Activated naive CD8-positive, alpha-beta T cell treated with anti-CD3 and anti-CD28 coated beads for 36 hours (primary cell): ENCODE results near the gene GAB4. TPM values are rescaled to one million over a fixed set of nuclear protein-coding genes. Genes with fewer than 3 reads are reported as not detected.

Experiments
- DNase-seq: peaks from one replicate; pipeline ENCODE4 v3.0.0; 2021
- H3K27ac Mint-ChIP-seq: one replicate; pipeline ENCODE4 v1.8.0; 2022; ENCODE audit warnings: mild to moderate bottlenecking, moderate library complexity, mixed read lengths
- H3K27me3 Mint-ChIP-seq: one replicate; pipeline ENCODE4 v1.8.0; 2022; ENCODE audit warnings: mild to moderate bottlenecking, mixed read lengths
- H3K36me3 Mint-ChIP-seq: one replicate; pipeline ENCODE4 v1.8.0; 2021; ENCODE audit warnings: mild to moderate bottlenecking, mixed read lengths
- H3K4me1 Mint-ChIP-seq: one replicate; pipeline ENCODE4 v1.8.0; 2021; ENCODE audit warnings: mixed read lengths
- H3K4me3 Mint-ChIP-seq: one replicate; pipeline ENCODE4 v1.8.0; 2022; ENCODE audit warnings: mild to moderate bottlenecking, moderate library complexity, mixed read lengths
- H3K9me3 Mint-ChIP-seq: one replicate; pipeline ENCODE4 v1.8.0; 2022; ENCODE audit warnings: mixed read lengths
- total RNA-seq, 2 experiments: library from RNA; stranded (reverse); gene quantifications; one replicate each; pipeline ENCODE4 v1.2.3, GENCODE V29; 2021

GAB4 gene
- total RNA-seq, 2 experiments from 2014 or later: 0.14 to 0.16 TPM

DNA sequence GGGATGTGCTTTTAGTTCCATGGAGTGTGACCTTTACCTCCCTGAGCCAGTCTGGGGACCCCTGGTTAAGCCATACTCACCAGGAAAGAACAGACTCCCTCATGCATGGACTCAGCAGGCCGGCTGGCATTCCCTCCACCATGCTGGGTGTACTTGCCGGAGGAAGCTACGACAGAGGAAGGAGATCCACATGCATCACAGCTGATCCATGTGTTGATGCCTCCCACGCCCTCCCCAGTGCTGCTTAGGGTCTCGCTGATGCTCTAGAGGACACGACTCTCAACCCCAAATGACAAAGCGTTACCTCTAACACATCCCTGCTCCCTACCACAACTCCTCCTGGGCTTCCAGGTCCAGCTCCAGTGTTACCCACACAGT is 39.8 kb downstream of the GAB4 start:
- no peak overlapping the region for H3K27ac Mint-ChIP-seq
- H3K4me3 Mint-ChIP-seq: no peak overlapping the region
- DNase-seq: no peak
- peaks cover 8% of the 10 kb centered on the region for H3K4me1 Mint-ChIP-seq
- no peaks in the 10 kb centered on the region for H3K27me3 Mint-ChIP-seq
- no peaks in the 10 kb centered on the region for H3K9me3 Mint-ChIP-seq
- no peaks in the 10 kb centered on the region for H3K36me3 Mint-ChIP-seq

DNA sequence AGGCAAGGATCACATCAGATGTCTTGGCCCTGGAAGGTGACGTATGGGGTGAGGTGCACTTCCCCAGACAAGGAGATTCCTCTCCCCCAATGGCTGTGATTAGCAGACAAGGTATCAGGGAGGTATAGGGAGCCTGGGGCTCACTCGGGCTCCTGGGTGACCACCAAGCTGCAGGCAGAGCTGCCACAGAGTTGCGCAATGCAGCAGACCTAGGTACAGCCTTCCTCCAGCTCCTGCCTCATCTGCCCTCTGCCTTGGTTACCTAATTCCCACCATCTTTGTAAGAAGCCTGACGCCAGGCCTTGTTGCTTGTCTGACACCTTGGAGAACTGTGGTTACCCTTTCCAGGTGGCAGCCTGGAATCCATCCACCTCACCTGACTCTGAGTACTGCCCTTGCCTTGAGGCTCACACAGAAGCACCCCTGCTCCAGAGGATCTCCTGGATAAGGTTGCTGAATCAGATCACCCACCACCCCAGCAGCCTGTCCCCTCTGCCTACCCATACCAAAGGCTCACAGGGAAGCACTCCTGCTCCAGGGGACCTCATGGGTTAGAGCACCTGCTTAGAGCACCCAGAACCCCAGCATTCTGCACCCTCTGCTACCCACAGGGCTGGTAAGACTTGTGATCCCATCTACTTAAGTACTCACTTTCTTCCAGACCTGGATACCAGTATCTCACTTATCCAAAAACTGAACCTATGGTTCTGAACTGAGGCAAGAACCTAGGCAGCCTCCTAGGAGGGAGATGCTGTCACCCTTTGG is 40.4 kb downstream of the GAB4 start:
- Mint-ChIP-seq H3K4me3 (no peak overlapping the region), H3K27ac (no peak overlapping the region)

DNA sequence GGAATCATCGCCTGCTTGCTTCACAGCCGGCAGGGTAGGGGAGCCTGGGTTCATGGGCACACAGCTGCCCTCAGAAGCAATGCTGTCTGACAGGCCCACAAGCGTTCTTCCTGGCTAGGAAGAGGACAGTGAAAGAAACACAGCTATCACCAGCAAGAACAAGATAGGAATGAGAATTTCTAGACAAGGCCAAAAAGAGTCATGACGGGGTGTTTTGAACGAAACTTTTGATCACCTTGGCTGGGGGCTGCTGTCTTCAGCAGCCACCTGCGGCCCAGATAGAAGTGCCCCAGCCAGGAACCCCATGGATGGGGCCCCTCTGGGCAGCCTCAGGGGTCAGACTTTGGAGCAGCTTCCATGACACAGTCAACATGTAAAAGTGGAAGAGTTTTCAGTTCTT is 41.8 kb downstream of the GAB4 start:
- Mint-ChIP-seq H3K36me3 (no peaks in the 10 kb centered on the region), H3K4me1 (peaks cover 8% of the 10 kb centered on the region), H3K27me3 (no peaks in the 10 kb centered on the region), H3K9me3 (no peaks in the 10 kb centered on the region), H3K4me3 (no peak overlapping the region), H3K27ac (no peak overlapping the region)
- DNase-seq: no peak

More for the DNA sequence above, 40.4 kb downstream of the GAB4 start:
- Mint-ChIP-seq H3K27me3 (no peaks in the 10 kb centered on the region), H3K9me3 (no peaks in the 10 kb centered on the region), H3K4me1 (peaks cover 8% of the 10 kb centered on the region), H3K36me3 (no peaks in the 10 kb centered on the region)
- no peak for DNase-seq

DNA sequence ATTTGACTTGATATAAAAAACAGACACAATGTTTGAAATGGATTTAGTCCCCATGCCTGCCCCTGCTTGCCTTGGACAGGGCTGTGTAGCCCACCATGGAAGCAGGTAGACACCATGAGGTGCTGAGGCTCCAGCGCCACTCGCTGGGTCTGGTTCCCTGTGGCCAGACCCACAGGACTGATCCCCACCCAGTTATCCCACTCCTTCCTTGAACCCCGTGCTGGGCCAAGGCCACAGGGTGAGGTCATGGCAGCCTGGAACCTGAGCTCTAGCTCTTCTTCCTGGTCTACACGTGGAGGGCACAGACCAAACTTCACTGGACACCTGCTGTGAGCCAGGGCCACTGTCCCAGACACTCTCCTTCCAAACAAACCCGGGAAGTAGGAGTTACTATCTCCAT is 42.5 kb downstream of the GAB4 start:
- no peaks in the 10 kb centered on the region for H3K36me3 Mint-ChIP-seq
- DNase-seq: no peak
- no peak overlapping the region for H3K27ac Mint-ChIP-seq
- peaks cover 7% of the 10 kb centered on the region for H3K4me1 Mint-ChIP-seq
- H3K27me3 Mint-ChIP-seq: no peaks in the 10 kb centered on the region
- no peak overlapping the region for H3K4me3 Mint-ChIP-seq
- no peaks in the 10 kb centered on the region for H3K9me3 Mint-ChIP-seq

DNA sequence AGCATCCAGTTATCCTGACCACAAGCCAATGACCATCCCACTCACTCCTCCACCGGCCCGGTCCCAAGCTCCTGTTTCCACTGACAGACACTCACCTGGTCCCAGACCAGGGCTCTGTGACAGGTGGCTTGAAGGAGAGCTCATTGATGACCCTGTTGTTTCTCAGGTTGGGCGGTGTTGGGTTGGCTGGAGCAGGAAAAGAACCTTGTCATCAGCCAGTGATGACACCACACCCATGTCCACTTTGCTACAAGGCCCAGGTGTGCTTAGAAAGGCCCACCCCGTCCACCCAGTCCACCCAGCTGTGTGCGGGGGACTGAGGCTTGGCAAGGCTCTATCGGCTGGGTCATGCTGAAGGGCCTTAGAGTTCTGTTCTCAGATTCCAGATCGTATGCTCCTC is 42.9 kb downstream of the GAB4 start:
- Mint-ChIP-seq H3K36me3 (no peaks in the 10 kb centered on the region), H3K4me3 (no peak overlapping the region), H3K27ac (no peak overlapping the region), H3K4me1 (peaks cover 2% of the 10 kb centered on the region), H3K9me3 (no peaks in the 10 kb centered on the region), H3K27me3 (no peaks in the 10 kb centered on the region)
- no peak for DNase-seq

DNA sequence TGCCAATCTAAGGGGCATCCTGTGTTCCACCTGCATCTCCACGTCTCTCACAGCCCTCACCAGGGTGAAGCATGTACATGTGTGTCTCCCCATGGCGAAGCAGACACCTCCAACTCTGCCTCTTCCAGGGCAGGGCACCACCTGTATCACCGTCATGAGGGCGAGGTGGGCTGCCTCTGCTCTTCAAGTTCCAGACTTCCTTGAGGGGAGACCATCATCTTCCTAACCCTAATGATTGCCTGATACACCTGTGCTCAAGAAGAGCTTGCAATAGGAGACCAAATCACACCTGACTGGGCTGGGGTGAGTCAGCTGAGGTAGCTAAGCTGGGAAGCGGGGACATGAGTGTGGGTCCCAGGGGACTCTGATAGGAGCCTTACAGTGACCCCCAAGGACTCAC is 43.7 kb downstream of the GAB4 start:
- H3K4me3 Mint-ChIP-seq: no peak overlapping the region
- H3K9me3 Mint-ChIP-seq: no peaks in the 10 kb centered on the region
- no peaks in the 10 kb centered on the region for H3K4me1 Mint-ChIP-seq
- no peaks in the 10 kb centered on the region for H3K36me3 Mint-ChIP-seq
- H3K27me3 Mint-ChIP-seq: no peaks in the 10 kb centered on the region
- no peak for DNase-seq
- no peak overlapping the region for H3K27ac Mint-ChIP-seq

DNA sequence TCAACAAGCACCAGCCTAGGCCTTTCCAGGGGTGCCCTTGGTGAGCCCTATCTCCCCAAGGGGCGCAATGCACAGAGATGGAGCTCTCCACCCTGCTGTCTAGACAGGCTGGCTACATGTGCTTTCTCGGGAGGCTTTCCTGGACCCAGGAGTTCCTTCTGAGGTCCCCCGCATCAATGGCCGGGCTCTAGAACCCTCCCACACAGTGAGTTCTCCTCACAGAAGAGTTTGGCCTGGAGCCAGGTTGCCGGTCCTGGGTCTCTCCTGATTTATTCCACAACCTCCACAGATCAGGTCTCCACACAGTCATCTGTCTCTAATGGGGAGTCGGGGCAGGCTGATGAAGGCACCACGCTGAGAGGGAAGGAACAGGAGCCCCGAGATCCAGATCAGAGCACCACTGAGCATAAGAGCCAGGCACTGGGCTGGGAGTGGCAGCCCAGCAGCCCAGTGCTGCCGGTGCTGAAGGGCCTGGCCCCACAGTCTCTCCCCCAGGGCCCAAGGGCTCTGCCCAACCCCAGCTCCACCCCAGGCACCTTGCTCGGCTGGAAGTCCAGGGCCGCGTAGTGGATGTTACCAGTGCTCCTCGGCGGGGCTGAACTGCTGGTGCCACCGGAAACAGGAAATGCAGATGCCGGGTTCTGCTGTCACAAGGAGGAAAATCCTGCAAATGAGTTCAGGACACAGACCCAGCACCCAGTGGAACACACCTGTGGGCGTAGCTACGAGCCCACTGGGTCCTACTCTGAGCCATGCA is 44.7 kb downstream of the GAB4 start:
- H3K4me3 Mint-ChIP-seq: no peak overlapping the region
- DNase-seq: no peak
- H3K27ac Mint-ChIP-seq: no peak overlapping the region
- no peaks in the 10 kb centered on the region for H3K4me1 Mint-ChIP-seq
- no peaks in the 10 kb centered on the region for H3K27me3 Mint-ChIP-seq
- no peaks in the 10 kb centered on the region for H3K36me3 Mint-ChIP-seq
- no peaks in the 10 kb centered on the region for H3K9me3 Mint-ChIP-seq

DNA sequence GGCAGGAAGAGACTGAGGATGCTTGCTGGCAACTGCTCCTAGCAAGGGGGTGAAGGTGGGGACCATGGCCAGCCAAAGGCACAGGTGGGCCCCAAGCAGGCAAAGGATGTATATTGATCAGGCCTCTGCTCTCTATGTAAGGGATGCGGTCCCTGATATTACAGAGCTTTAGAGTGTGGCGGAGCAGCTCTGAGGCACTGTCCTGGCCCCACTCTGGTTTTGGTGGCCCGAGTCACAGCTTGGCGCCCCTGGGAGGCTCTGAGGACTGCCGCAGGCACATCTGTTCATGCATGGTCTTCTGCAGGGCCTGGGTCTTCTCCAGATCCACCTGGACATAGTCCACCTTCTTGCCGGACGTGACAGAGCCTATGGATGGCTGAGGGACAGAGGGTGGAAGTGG is 45.5 kb downstream of the GAB4 start:
- Mint-ChIP-seq H3K27ac (no peak overlapping the region), H3K27me3 (no peaks in the 10 kb centered on the region), H3K9me3 (no peaks in the 10 kb centered on the region), H3K4me1 (no peaks in the 10 kb centered on the region), H3K4me3 (no peak overlapping the region), H3K36me3 (no peaks in the 10 kb centered on the region)
- DNase-seq: no peak

DNA sequence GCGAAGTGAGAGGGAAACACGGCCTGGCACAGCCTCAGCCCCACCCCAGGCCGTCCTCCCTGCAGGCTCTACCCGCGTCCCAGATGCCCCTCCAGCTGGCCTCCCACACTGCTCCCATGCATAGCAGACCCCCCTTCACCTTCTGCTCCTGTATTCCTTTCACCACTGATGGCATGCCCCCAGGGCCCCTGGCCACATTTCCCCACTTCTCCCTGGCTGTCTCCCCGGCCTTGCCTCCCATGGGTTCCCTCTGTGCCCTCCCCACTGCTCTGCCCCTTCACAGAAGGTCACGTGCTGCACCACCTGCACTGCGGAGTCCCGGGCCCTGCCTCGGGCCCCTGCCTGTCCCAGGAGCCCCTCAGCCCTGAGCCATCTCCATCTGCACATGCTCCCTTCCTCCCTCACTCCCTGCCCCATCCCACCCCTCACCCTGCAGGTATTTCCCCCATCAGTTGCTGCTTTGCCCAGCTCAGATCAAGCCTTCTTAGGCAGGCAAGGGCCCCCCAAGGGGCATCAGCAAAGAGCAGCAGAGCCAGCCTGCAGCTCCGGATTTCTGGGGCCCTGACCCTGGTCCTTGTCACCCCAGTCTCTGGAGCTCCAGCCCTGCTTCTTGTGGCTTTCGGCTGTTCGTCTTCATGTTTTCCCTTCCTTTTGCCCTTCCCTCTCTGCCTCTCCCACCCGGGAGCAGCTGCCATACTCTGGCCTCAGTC is 46.4 kb downstream of the GAB4 start:
- Mint-ChIP-seq H3K27me3 (no peaks in the 10 kb centered on the region), H3K4me3 (no peak overlapping the region), H3K9me3 (no peaks in the 10 kb centered on the region), H3K27ac (no peak overlapping the region), H3K36me3 (no peaks in the 10 kb centered on the region), H3K4me1 (no peaks in the 10 kb centered on the region)
- no peak for DNase-seq

DNA sequence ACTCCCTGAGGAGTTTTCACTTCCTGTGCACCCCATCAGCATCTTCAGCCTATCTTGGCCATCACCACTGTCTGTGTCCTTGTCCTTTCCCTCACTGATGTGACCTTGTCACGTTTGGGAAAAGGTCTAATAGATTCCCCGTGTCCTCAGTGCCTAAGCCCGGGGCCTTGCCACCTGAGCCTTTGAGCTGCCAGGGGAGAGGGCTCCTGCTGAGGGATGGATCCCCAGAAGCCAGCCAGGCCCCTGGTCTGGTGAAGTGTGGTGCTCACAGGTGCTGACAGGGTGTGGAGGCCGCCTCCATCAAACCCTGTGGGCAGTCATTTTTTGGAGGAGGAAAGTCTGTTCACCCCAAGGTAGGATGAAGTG is 47.2 kb downstream of the GAB4 start:
- Mint-ChIP-seq H3K4me1 (no peaks in the 10 kb centered on the region), H3K4me3 (no peak overlapping the region), H3K27ac (no peak overlapping the region), H3K27me3 (no peaks in the 10 kb centered on the region), H3K36me3 (no peaks in the 10 kb centered on the region), H3K9me3 (no peaks in the 10 kb centered on the region)
- no peak for DNase-seq

DNA sequence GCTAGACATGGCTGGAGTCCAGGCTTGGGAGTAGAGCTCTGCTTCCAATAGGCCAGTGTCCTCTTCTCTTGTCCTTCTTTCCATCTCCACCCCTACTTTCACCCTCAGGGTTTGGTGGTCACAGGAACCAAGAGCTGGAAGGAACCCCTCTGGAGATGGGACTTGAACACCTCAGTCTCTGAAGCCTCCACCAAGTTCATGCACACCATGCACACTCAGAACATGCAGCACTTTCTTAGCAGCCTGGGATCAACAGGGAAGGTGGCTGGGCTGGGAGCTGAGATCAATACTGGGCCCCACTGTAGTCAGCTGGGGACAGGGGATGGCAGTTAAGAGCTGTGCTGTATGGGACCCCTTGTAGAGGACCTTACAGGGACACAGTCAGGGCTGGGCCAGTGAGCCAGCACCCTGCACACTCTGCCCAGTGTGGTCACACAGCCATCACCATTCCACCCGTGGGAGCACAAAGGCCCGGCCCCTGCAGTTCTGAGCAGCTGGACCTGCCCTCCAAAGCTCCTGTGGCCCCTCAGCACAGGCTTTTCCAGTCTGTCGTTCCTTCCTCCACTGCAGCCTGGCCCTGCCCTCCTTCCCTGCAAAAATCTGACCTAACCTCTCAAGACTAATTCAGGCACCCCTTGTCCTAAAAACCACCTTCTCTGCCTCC is 47.7 kb downstream of the GAB4 start:
- H3K36me3 Mint-ChIP-seq: no peaks in the 10 kb centered on the region
- no peak overlapping the region for H3K27ac Mint-ChIP-seq
- no peak overlapping the region for H3K4me3 Mint-ChIP-seq
- H3K27me3 Mint-ChIP-seq: no peaks in the 10 kb centered on the region
- DNase-seq: no peak
- no peaks in the 10 kb centered on the region for H3K4me1 Mint-ChIP-seq
- H3K9me3 Mint-ChIP-seq: no peaks in the 10 kb centered on the region

DNA sequence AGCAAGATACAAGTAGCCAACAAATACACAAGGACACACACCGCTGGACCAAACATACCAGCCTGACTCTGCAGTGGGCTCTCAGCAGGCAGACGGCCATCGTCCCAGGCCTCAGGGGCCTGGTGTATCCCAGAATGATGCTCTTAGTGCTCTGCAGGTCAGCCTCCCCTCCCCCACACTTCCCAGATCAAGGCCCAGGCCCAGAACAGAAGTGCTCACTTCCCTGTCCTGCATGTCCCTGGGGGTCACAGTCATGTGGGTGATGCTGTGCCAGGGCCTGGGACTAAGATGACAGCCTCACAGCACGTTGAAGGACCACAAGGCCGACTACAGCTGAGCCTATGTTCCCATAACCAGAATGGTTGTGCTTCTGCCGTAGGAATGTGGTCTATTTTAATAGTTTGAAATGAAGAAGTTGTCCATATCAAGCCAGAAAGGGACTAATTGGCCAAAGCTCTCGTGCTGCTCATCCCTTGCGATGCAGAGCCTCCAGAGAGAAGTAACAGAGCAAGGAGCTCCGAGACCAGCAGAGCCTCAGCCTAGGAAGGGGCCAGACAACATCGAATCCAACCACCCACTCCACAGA is 48.6 kb downstream of the GAB4 start:
- no peak for DNase-seq

DNA sequence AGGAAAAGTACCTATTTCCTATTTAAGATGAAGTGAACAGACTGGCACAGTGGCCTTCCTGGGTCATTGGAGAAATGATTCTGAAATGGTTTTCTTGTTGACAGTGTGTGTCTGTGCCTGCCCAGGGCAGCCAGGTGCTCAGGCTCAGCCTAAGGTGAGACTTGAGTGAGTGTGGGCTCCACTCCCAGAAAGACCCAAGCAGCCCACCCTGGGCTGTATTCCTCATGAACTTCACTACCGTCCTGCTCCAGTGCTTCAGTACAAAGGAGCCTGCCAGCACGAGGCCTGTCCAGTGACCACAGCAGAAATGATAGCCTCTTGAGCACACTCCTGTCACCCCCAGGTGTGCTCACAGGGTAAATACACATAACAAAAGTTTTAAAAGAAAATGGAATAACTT is 49.5 kb downstream of the GAB4 start:
- Mint-ChIP-seq H3K4me1 (no peaks in the 10 kb centered on the region), H3K36me3 (no peaks in the 10 kb centered on the region), H3K27ac (no peak overlapping the region), H3K9me3 (no peaks in the 10 kb centered on the region), H3K27me3 (no peaks in the 10 kb centered on the region), H3K4me3 (no peak overlapping the region)
- DNase-seq: no peak

More for the DNA sequence above, 48.6 kb downstream of the GAB4 start:
- Mint-ChIP-seq H3K4me3 (no peak overlapping the region), H3K27me3 (no peaks in the 10 kb centered on the region), H3K36me3 (no peaks in the 10 kb centered on the region), H3K9me3 (no peaks in the 10 kb centered on the region), H3K27ac (no peak overlapping the region), H3K4me1 (no peaks in the 10 kb centered on the region)

DNA sequence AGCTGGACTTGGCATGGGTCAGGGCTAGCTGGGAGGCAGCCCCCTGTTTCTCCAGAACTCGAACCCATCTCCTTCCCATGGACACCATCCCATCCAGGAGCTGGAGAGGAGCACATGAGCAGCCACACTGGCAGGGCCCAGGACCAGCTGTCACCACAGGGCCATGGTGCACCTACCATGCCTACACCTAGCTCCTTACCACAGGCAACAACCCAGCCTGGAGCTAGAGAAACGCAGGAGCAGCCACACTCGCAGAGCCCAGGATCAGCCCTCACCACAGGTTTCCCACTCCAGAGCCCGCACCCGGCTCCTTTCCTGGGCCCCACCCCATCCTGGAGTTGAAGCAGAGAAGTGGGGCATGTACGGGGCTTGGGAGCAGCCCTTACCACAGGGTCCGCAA is 50.2 kb downstream of the GAB4 start:
- H3K27me3 Mint-ChIP-seq: no peaks in the 10 kb centered on the region
- no peak for DNase-seq
- H3K27ac Mint-ChIP-seq: no peak overlapping the region
- no peaks in the 10 kb centered on the region for H3K4me1 Mint-ChIP-seq
- H3K9me3 Mint-ChIP-seq: no peaks in the 10 kb centered on the region
- no peak overlapping the region for H3K4me3 Mint-ChIP-seq
- no peaks in the 10 kb centered on the region for H3K36me3 Mint-ChIP-seq

DNA sequence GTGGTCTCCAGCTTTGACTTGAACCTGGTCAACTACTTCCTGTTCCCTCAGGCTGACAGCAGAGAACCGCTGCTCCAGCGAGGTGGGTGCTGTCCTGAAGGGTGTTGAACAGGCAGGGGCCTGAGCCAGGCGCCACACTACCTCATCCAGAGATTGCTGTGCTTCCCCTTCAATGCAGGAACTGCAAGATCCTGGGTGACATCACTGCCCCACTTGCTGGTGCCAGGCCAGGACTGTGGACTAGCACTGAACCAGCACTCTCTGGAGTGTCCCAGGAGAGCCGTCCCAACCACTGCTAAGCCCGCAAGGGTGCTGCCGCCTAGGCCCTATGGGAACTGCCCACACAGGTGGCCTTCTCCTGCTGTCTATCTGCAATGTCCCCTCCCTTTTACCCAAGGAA is 51.7 kb downstream of the GAB4 start:
- Mint-ChIP-seq H3K9me3 (no peaks in the 10 kb centered on the region), H3K4me3 (no peak overlapping the region), H3K4me1 (no peaks in the 10 kb centered on the region), H3K27me3 (no peaks in the 10 kb centered on the region), H3K27ac (no peak overlapping the region), H3K36me3 (no peaks in the 10 kb centered on the region)
- DNase-seq: no peak
